CD4-positive, alpha-beta T cell treated with Interleukin-21 for 1 hour (primary cell): ENCODE results near the gene SON.
"Not testable (repeated sequence)": the region's sequence is repeated elsewhere in the genome, so short reads cannot be mapped to it uniquely, and the experiment has no call there.

ENCODE experiments used
- DNase-seq: peaks from one replicate; pipeline ENCODE4 v3.0.0-alpha.2; 2020

SON gene

GRCh38 chr21:33584455-33584854 is 41.6 kb downstream of the SON start:
- DNase-seq = no peak

DNA sequence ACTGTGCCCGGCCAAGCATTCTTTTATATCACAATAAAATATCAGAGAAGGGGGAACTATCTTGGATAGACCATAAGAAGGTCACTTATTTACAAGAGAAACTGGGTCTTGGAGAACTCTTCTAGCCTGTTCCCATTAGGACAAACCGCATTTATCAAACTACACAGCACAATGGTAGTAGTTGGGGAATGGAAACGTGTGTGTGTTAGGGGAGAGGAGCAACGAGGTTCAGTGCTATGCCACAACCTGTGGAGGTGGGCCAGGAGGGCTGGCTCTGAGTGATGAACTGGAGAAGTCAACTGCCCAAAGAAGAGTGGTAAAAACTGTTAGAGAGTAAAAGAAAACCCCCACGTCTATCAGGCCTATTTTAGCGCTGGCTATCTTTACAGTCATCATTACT is 44.1 kb downstream of the SON start:
- no peak for DNase-seq

- no peak for DNase-seq
These were observed 45.1 kb downstream of the SON start for GRCh38 chr21:33587792-33588484.

DNA sequence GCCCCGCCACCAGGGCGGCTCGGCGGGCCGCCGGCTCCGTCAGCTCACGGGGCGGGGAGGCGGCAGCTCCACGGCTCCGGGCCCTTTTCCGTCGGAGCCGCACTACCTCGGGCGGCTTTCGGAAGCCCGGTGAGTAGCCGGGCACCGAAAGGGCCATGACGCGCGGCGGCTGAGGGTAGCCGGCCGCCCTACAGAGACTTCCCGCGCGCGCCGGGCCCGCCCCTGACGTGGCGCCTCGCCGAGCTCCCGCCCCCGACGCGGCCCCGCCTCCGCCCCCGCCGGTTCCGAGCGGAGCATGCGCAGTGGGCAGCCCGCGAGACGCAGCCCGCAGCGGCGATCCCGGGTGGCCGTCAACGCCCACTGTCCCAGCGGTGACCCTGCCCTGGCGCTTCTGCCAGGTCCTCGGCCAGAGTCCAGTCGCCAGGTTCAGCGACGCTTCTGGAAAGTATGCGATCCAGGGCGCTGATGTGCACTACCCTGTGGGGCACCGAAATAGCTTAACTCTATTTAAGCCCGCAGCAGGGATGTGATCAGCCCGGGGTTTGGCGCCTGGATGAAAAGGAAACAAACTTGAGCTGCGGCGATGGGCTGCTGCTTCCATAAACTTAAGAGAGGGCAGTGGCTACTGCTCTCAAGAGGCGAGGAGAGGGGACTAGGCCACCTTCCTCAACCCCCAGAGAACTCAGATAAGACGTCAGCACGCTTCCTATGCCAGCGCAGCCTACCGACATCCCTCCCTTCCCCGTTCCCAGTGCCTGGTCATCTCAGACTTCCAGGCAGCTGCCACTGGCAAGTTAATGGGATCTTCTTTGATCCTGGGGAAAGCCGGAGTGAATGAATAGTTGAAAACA is 45.9 kb downstream of the SON start, which contains the start of gene DONSON:
TSS of gene DONSON (minus strand) at position 200 of the 851 bp plus-strand sequence. CDS start at position 157, 43 bp downstream.
- DNase-seq = peak; percentile 88

GRCh38 chr21:33598051-33598450 is 55.2 kb downstream of the SON start:
- no peak for DNase-seq

DNA sequence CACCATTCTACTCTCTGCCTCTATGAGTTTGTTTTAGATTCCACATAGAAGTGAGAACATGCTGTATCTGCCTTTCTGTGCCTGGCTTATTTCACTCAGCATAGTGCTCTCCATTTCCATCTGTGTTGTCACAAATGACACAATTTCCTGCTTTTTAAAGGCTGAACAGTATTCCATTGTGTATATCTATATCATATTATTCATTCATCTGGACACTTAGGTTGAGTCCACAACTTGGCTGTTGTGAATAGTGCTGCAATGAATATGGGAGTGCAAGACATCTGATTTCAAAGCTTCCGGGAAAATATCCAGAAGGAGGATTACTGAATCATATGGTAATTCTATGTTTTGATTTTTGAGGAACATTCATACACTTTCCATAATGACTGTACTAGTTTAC is 65.7 kb downstream of the SON start:
- no peak for DNase-seq

DNA sequence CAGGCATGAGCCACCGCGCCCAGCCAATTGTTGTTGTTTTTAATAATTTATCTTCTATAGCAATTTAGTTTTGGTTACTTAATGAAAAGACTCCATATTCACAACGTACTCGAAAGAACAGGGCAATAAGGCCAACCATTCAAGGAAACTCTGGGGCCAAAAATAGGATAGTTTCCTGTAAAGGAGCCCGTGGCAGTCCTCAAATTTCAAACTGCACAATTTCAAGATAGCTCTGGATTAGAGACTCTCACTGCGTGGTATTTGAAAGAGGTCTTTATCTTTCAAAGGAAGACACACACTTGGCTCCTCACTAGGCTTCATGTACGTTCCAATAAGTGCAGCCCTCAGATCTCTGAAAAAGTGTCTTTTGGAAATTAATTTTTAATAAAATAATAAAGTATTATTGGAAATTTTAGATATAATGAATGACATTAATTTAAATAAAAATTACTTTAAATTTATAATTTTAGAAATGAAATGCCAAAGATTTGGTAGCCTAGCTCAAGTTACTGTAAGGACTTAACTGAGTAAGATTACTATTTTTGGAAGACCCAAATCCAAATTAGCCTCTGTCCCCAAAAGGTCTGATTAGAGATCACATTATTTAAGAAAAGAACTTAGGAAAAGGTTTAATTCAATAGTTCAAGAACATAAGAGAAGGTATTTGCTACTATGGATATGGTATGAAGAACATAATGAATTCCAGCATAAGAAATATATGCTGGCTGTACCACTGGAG is 68.3 kb downstream of the SON start:
- no peak for DNase-seq

DNA sequence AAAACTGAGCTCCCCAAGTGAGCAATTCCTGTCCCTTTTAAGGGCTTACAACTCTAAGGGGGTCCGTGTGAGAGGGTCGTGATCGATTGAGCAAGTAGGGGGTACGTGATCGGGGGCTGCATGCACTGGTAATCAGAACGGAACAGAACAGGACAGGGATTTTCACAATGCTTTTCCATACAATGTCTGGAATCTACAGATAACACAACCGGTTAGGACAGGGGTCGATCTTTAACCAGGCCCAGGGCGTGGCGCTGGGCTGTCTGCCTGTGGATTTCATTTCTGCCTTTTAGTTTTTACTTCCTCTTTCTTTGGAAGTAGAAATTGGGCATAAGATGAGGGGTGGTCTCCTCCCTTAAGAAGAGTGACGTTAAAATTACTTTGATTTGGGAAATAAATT is 74.7 kb downstream of the SON start:
- not testable (repeated sequence) for DNase-seq

- no peak for DNase-seq
These were observed 75.6 kb downstream of the SON start for GRCh38 chr21:33618407-33618806.

GRCh38 chr21:33619726-33620125 is 76.9 kb downstream of the SON start:
- DNase-seq = no peak

DNA sequence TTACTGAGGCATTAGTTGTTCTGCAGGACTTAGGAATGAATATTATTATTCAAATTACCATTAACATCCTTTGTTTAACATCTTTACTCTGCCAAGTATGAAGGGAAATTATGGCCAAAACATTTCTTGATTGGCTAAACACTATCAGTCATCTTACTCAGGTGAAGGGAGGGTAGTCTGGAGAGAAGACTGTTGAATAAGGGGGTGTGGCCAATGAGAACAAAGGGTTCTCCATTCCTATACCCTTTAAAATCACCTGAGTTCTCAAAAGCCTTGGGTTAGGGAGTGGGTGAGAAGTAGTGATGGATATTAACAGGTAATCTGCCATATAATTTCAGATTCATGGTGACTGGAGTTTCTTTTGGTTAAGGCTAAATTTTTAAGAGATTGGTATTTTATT is 79.4 kb downstream of the SON start:
- DNase-seq = no peak

DNA sequence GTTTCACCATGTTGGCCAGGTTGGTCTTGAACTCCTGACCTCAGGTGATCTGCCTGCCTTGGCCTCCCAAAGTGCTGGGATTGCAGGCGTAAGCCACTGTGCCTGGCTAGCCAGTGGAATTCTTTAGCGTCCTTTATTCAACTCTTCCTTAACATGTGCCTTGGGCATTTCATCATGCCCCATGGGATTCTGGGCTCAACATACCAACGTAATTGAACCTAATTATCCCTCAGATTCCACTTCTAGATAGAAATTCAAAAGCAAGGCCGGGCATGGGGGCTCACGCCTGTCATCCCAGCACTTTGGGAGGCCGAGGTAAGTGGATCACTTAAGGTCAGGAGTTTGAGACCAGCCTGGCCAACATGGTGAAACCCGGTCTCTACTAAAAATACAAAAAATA is 83.3 kb downstream of the SON start:
- DNase-seq = not testable (repeated sequence)
